Renal pelvis (tissue), 4 donors: ENCODE data around the gene CRACR2B. TPM values are rescaled to one million over a fixed set of nuclear protein-coding genes. Genes with fewer than 3 reads are reported as not detected.

Experiments
- DNase-seq: peaks from one replicate; pipeline ENCODE4 v3.0.0-alpha.2; 2013
- polyA plus RNA-seq, 3 donors: library from polyadenylated mRNA; unstranded; fragments of 120-200 nt; gene quantifications; one replicate each; pipeline ENCODE4 v1.2.1, GENCODE V29; 2013; ENCODE audit not compliant: insufficient read length in 3 of 3

The CRACR2B gene
- polyA plus RNA-seq, 3 donors, result 16.7 to 21.7 (median 20.0) TPM

DNA sequence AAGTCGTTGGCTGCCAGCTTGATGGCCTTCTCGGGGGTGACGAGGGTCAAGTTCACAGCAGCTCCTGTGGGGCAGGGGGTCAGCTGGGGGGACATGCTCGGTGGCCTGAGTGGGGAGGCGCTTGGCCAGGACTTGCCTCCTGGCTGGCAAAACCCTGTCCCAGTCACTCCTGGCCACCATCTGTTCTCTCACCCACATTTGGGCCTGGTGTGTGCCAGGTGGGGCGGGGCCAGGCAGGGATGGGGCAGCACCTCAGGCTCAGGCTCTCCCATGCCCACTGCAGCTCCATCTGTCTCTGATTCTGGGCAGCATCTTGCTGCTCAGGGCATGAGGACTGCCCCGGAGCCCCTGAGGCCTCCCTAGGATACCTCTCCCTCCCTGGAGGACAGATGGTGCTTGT is 34.2 kb upstream of the CRACR2B start:
- DNase-seq, result no peak

DNA sequence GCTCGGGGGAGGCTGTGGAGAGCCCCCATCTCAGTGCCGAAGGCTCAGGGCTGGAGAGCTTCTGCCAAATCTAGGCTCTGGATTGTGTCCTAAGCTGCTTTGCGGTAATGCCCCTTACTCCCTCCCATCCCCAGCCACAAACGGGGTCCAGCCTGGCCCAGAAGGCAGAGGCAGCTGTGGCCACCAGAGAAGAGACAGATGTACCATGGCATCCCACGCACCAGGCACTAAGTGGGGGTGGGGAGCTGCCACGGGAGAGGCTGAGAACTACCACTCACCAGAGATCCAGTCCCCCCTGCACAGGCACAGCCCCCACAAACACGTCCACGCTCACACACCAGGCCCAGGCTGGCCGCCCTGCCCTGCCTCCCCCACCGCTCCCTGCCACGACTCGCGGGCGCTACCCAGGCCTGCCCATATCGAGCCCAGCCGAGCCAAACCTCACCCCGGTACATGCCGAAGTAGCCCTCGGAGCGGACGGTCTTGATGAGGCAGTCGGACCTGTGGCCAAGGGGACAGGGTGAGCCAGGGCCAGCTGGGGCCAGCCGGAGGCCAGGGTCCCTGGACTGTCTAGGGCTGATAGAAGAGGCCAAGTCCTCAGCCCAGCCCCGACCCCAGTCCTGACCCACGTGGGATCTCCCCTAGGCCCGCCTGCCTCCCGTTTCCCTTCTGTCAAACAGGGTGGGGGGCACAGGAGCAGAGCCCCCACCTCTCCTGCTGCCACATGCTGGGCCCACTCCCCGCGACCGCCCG is 33.5 kb upstream of the CRACR2B start:
- no peak for DNase-seq

DNA sequence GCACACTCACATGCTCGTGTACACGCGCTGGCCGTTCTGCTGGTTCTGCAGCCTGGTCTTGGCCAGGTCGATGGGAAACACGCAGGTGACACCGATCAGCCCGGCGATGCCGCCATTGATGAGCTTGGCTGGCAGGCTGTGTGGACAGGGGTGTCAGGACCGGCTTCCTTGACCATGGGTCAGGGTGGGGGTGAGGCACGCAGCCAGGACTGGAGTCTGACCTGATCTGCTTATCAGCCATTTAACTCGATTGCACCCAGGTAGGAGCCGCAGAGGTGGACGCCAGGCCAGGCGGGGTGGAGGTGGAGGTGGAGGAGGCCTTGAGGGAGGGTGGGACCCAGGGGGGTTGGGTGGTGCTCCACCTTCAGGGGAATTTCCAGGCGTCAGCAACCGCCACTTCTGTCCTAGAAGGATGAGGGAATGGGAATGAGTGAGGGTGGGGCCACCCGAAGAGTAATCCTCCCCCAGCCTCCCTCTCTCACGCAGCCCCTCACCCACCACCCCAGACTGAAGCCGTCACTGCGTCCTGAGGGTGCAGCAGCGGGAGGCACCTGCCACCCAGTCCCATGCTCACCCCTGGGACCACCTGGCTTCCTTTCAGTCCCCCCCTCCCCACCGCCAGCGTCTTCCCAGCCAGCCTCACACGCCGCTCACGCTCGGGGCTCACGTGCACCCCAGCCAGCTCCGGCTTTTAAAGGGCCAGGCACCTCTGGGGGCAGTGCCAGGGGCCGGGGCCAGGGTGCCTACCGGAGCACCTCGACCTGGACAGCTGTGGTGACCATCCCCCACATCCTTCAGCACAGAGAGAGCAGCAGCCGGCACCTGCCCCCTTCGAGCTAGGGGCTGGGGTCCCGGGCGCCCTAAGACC is 32.7 kb upstream of the CRACR2B start:
- no peak for DNase-seq

DNA sequence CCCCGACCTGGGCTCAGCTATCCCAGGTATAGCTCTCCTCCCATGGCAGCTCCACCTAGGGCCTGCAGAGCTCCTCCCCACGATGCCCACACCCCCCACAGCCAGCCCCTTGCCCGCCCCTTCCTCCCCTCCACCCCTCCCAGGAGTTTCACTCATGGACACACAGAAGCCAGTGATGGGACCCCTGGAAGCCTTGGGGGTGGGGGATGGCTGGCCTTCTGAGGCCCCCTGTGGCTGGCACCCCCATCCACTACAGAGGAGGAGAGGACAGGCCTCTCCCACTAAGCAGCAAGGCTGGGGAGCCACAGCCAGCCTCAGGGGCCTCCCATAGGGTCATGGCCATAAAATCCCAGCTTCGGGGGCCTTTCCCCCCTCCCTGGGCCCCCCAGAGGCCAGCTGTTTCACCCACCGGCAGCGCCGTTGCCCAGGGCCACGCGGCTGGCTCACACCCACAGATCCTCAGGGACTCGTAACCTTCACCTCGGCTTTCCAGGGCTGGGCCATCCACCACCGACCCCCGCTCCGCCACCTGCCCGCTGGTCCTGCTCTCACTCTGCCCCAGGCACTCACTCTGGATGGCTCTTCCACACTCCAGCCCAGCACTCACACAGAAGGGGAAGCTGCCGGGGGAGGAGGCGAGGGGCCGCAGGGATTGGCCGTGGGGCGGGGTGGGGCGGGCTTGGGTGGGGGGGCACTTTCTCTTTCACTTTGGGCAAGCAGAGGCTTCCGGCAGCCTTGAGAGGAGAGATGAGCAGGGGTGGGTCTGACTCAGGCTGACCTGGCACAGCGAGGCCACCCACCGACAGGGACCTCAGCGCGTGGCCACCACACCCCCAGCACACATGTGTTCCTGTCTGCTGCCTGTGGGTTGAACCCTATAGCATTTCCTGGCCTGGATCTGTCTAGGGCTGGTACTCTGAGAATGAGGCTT is 31.8 kb upstream of the CRACR2B start:
- peak; percentile 62 for DNase-seq

DNA sequence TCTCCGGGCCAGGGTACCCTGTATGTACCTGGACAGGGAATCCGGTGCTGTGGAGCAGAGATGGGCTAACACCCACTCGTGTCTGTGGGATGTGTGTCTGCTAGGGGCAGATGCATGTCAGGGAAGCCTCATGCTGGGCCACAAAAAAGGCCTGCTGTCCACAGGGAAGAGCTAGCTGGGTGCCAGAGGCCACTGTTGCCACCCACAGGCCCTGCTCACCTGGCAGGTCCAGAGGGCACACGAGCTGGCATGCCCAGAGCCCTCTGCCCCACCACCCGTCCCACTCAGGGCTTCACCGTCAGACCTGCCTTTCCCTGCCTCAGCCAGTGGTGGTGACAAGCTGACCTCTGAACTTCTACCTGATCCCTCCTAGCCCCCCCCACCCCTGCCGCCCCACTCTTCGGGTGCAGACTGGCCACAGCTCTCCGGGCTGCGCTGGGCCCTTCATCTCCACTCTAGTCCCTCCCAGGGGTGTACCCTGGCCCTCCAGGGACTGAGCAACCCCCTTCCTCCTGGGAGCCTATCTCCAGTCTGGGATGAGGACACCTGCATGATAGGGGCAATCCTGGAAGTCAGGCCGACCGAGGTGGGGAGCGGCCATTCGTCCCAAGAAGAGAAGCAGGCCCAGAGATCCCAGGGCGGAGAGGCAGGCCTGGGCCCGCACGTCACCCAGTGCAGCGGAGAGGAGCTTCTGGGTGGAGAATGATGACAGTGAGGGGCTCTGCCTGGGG is 31.0 kb upstream of the CRACR2B start:
- no peak for DNase-seq

DNA sequence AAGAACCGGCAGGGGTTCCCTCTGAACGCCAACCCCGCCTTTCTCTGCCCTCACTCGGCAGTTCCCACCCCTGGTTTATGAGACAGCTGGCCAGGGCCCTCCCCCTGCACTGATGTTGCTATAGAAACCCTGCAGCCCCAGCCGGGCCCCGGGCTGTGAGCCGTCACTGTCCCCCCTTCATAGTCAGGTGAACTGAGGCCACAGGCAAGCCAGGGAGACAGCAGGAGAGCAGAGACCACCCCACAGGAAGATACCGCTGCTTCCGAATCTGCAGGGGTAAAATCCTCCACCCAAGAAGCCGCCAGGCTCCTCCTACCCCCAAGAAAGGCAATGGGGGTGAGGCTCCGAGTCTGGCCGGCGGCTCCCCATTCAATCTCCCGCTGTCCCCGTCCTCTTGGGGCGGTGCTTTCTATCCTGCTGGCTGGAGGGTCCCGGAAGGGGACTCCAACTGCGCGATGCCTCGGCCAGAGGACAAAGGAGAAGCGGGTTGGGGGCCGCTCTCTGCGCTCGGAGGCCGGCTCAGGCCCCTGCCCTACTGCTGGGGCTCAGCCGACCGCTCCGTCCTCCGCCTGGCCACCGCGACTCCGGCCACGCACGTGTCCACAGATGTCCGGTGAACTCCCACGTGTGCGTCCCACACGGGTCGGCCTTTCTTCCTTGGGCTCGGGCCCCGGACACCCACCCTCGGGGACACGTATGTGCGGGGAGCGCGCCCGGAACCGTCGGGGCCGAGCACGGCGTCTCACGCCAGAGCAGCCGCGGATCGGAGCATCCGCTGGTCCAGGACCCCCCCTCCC is 30.2 kb upstream of the CRACR2B start:
- peak; percentile 83 for DNase-seq

DNA sequence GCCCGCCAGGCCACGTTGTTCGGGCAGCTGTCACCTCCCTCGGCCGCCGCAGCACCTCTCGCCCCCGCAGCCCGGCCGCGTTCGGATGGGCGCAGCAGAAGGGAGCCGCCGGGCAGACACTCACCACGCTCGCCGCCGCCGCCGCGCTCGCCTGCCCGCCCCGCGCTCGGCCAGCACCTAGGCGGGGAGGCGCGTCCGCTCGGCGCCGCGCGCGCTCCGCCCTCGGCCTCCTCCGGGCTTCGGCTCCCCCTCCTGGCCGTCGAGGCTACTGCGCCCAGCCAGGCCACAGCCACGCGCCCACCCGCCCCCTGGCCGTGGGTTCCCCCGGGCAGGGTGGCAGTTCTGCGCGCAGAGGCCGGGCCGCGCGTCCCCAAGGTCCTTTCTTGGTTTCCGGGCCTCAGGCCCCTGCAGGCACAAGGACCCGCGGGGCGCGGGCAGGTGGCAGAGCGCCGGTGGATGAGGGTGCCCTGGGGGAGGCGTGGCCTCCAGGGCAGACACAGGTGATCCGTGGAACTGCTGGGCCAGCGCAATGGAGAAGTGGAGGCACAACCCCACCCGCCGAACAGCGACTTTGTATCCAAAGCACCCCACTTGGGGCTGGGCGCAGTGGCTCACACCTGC is 29.5 kb upstream of the CRACR2B start, which contains the start of gene SLC25A22:
TSS of gene SLC25A22 (minus strand) at position 189 of the 621 bp plus-strand sequence. CDS start 3,275 bp downstream, outside the sequence.
- DNase-seq, result peak; percentile 80

DNA sequence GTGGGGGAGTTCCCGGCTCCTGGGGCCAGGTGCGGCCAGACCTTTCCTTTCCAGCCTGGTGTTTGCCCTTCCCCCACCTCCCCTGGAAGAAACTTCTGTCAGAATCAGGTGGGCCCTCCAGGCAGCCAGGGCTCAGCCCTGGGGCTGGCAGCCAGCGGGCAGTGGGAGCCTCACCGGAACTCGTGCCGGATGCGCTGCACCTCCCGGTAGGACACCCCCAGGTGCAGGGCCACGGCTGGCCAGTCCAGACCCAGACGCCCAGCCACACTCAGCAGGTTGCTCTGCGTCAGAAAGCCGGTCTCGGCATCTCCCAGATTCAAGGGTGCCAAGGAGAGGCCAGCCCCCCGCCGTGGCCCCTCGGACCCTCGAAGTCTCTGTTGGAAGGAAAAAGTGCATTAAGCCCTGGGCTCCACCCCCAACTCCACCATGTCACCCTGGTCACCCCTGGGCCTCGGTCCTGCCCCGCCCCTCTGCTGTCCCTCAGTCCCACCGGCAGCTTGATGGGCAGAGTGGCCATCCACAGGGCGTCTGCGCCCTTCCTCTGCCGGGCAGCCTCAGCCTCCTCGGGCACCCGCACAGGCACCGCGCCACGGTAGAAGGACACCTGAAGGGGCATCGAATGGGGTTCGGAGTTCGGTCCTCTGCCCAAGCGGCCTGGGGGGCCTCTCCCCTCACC is 27.9 kb upstream of the CRACR2B start:
- DNase-seq, result no peak

DNA sequence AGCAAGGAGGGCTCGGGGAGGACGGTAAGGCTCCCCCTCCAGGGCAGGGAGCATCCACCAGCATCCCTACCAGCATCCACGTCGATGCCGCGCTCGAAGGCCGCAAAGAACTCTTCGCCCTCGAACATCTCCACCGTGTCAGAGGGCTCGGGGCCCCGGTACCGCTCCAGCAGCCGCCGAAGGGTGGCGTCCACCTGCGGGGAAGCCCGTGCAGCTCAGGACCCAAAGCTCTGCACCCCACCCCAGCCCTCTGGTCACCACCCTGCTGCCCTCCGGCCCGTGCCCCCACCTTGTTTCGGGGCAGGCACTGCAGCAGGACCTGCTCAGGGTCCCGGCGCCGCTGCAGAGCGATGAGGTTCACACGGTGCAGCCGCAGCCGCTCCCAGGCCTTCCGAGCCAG is 27.2 kb upstream of the CRACR2B start:
- DNase-seq, result no peak

DNA sequence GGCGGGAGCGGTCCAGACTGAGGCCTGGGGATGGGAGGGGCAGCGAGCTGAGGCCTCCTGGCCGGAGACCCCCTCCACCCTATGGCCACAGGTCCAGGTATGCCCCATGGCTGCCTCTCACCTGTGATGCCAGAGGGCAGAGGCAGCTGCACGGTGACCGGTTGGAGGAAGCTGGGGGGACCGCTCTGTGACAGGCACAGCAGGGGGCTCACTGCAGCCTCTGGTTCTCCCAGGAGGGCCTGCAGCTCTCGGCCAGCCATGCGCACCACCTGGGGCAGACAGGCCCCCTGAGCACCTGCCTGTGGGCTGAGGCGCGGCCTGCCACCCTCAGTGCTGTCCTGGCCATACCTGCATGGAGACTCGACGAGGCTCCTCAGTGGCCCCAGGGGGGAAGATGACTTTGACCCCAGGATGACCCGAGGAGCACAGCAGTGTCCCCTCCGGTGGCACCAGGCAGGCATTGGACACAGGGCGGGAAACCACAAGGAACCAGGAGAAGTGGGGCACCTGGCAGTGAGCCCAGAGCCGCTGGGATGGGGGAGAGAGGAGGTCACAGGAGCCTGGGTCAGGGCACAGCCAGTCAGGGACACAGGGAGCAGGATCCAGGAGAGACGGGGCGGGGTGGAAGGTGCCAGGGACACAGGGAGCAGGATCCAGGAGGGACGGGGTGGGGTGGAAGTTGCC is 26.5 kb upstream of the CRACR2B start:
- no peak for DNase-seq

DNA sequence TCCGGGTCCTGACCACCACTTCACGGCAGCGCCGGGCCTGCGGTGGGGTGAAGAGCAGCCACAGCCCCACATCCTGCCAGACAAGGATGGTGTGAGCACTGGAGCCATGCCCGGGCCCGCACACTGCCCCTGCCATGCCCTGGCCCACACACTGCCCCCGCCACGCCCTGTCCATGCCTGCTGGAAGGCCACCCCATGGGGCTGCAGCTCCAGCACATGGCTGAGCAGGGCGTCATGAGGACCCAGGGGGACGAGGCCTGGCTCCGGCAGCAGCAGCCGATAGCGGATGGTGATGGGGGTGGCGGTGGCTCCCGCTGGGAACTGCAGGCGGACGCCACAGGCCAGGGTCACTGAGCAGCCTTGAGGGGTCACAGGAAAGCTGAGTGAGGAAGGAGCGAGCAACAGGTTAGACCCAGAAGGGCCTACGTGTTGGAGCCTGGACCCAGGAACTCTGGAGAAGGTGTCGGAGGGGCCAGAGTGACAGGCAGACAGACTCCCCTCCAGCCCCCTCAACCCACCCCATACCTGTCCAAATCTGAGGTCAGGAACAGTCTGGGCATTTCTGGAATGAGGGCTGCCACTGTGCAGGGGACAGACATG is 25.6 kb upstream of the CRACR2B start:
- DNase-seq, result no peak

DNA sequence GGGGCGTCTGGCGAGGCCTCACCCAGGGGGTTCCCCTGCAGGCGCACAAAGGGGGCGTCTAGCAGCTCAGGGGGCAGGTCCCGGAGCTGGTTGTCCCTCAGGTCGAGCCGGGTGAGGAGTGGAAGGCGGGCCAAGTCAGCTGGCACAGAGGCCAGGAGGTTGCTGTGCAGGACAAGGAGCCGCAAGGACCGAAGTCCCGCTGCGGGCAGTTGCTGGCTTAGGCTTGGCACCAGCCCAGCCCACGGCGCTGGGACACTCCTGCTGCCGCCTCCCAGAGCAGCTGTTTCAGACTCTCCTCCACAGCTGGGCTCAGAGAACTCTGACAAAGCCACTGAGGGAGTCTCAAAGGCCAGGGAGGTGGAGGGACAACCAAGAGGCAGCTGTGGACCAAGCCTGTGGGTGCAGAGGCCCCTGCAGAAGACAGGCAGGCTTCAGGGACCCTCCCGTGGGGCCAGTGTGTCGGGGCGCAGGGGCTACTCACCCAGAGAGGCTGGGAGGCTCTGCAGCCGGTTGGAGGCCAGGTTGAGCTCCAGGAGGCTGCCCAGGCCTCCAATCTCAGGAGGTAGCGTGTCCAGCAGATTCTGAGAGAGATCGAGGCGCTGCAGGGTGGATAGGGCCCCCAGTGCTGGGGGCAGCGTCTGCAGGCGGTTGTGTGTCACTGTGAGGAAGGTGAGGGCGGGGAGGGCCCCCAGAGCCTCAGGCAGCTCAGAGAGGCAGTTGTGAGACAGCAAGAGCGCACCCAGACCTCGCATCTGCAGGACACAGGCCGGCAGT is 24.8 kb upstream of the CRACR2B start:
- no peak for DNase-seq

DNA sequence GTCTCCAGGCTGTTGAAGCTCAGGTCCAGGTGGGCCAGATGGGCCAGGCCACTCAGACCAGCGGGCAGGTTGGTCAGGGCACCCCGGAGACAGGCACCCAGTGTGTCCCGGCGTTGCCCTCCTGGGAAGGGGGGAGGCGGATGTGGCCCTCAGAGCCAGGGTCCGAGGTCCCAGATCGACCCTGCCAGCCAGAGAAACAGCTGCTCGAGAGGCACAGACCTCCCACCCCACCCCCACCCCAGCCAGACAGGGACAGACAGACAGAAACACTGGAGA is 24.3 kb upstream of the CRACR2B start:
- DNase-seq, result no peak

DNA sequence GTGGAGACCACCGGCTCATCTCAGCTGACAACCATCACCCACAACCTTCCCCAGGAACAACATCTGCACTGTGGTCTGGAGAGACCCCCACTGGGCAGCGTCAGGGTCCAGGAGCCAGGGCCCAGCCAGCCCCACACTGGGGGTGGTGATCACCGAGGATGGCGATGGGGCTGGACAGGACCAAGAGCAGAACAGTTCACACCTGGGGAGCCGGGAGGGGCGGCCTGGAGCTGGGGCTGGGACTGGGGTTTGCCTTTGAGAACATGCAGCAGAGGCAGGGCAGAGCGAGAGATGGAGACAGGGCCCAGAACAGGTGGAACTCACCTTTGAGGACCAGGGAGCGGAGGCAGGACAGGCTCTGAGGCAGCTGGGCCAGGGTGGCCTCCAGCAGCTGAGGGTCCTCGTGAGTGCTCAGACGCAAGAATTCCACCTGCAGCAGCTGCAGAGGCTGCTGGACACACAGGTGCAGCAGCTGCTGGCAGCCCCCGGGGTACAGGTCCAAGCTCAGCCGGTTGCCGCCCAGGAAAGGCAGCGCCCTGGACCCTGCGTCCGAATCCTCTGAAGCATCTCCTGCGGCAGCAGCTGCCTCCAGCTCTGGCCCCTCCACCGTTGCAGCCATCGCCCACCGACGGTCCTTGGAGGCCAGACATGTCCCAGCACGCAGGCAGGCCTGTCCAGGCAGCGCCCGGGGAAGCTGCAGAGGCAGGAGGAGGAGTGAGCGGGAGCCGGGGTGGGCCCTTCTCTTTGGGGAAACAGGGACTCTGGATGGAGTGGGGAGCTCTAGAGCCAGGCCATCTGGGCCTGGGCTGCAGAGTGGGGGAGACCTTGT is 23.7 kb upstream of the CRACR2B start:
- no peak for DNase-seq

DNA sequence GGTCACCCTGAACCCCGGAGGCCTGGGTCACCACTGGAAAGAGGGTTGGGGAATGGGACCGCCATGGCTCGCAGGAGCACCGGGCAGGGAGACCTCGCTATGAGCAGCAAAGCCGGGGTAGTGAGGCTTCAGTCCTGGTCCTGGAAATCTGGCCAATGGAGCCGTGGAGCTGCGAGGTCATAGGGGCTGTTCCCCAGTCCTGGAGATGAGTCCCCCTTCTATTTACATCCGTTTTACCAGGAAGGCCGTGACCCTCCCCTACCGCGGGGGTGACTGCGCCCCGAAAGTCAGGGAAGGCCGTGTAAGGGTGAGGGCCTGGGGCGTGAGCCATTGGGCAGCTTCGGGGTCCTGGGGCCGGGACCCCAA is 23.1 kb upstream of the CRACR2B start:
- no peak for DNase-seq

DNA sequence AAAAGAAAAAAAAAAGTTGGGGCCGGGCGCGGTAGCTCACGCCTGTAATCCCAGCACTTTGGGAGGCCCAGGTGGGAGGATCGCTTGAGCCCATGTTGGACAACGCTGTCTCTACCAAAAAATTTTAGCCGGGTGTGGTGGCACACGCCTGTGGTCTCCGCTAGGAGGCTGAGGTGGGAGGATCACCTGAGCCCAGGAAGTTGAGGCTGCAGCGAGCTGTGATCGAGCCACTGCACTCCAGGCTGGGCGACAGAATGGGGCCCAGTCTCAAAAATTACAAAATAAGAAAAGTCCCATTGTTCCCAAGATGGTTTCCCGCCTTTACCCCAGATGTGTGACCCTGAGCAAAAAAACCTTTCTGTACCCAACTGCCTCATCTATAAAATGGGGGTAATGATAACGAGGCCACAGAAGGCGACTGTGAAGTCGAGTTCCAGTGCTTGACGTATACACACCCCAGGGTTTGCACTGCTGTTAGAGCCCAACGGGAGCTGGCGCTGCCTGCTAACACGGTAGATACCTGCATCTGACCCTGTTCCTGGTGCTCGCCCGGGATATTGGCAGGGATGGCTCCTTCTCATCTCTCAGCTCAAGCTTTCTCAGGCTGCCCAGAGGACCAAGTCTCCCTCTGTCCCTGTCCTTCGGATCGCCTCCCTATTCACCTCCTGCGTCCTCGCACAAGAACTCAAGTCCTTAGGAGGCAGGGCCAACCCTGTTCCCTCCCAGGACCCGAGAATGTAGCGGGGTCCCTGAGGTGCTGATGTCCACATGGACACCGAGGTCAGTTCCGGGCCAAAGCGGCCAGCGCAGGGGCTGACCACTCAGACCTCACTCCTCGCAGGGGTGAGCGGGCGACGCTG is 19.1 kb upstream of the CRACR2B start:
- no peak for DNase-seq
